Psoas muscle (tissue), 8 donors: ENCODE measurements around the gene SH3BP2. TPM values are rescaled to one million over a fixed set of nuclear protein-coding genes. Genes with fewer than 3 reads are reported as not detected.
A peak's percentile ranks its signal among the peaks of the same experiment; 100 is the strongest.

Experiments
- ATAC-seq, 4 donors: fragments of 200-7000 bp; cut with Tn5 transposase; one replicate each; pipeline ENCODE4 v1.9.1; 2020; ENCODE audit warnings: moderate library complexity in 3 of 4, mild to moderate bottlenecking in 2 of 4
- DNase-seq, 2 donors: peaks; one replicate each; pipeline ENCODE4 v3.0.0-alpha.2; 2020
- H3K27ac ChIP-seq: fragments of 200-600 bp; one replicate; pipeline ENCODE4 v1.8.0; 2022
- H3K27me3 ChIP-seq, 3 donors: fragments of 200-600 bp in 1 of 3; one replicate each; pipeline versions ENCODE4 v1.6.1 to v1.8.0; 2013 to 2022; ENCODE audit warnings: low read length in 2 of 3, mild to moderate bottlenecking in 2 of 3, moderate library complexity in 1 of 3; ENCODE audit not compliant: insufficient read depth in 3 of 3
- H3K36me3 ChIP-seq, 2 donors: fragments of 200-600 bp in 1 of 2; one replicate each; pipeline versions ENCODE4 v1.6.1 to v1.8.0; 2013 to 2022; ENCODE audit warnings: low read depth in 1 of 2, mild to moderate bottlenecking in 1 of 2, moderate library complexity in 1 of 2; ENCODE audit not compliant: insufficient read depth in 1 of 2
- H3K4me1 ChIP-seq: fragments of 200-600 bp; one replicate; pipeline ENCODE4 v1.8.0; 2022
- H3K4me3 ChIP-seq: fragments of 200-600 bp; one replicate; pipeline ENCODE4 v1.8.0; 2022; ENCODE audit warnings: mild to moderate bottlenecking
- H3K9me3 ChIP-seq: fragments of 200-600 bp; one replicate; pipeline ENCODE4 v1.8.0; 2022
- WGBS, 3 donors: extraction: QIAGEN DNeasy Blood & Tissue Kit; methylation state at CpG; one replicate each; pipeline versions ENCODE4 v1.1.6 to v1.1.7; 2013; 5-methylcytosine and 5-hydroxymethylcytosine counted together
- intact Hi-C, 2 donors: fragments of 100-400 bp; cut with DNase I; formaldehyde crosslinking; loops; one replicate each; pipeline versions ENCODE4 v1.11.0 to v1.14.2; 2022
- polyA plus RNA-seq, 3 donors: library from polyadenylated mRNA; stranded (reverse); fragments of 200-250 nt; gene quantifications; one replicate each; pipeline ENCODE4 v1.2.3, GENCODE V29; 2013
- total RNA-seq, 4 donors: library from RNA; stranded (reverse); fragmentation: NEBNext Ultra II Directional in 2 of 4; extraction: Animal tissue kit (Norgen Biotek cat#: 25700) in 2 of 4; gene quantifications; one replicate each; pipeline versions ENCODE4 v1.2.1 to v1.2.4, GENCODE V29; 2021 to 2023
- TF ChIP-seq, protein P1 (sequence below): fragments of 200-600 bp; IDR thresholded peaks from one replicate; pipeline ENCODE4 v1.8.0; 2022; ENCODE audit warnings: antibody characterized with exemption
- donor health status: healthy with polysubstance abuse.
- donor health status: DM: no; HTN: no; CAD: no; lungs with moderate emphysema.
- donor health status: Bipolar disorder and iron deficiency.
- donor health status: healthy.
- donor health status: DM: yes; HTN: yes; CAD: no.
- donor health status: DM: no; HTN: no; CAD: no.
- donor health status: DM: no; HTN: no; CAD: no.
- donor health status: DM: yes; HTN: yes; CAD: no.

Gene SH3BP2
- total and polyA plus RNA-seq, 7 donors, result 7.1 to 18.1 (median 13.1) TPM

DNA sequence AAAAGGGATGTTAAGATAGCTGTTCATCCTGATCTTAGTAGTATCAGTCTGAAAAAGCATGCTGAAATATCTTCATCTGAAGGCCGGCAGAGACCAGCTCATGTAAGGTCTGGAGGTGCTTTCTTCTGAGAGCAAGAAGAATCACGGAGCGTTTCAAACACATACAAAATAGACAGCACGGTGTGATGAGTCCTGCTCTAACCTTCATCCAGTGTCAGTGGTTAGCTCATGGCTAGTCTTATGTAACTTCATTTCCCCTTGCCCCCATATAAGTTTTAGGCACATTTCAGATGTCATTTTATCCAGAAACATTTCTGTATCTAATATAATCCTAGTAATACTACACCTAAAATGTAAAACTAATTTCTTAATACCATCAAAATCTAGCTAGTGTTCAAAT, 78.6 kb downstream of the SH3BP2 start:
- 53 to 71% (median 63%) methylated on average over 4 of the region's 4 CpGs for WGBS, 3 donors
- peak in 3 of 4 donors; percentile 42 to 49 (median 47) for ATAC-seq
- Histone ChIP-seq H3K27me3 (no peaks in the 10 kb centered on the region), H3K36me3 (peaks cover 0 to 9% of the 10 kb centered on the region in 2 donors), H3K4me3 (no peak overlapping the region), H3K27ac (peak overlapping the region; percentile 53), H3K9me3 (no peaks in the 10 kb centered on the region), H3K4me1 (peaks cover 83% of the 10 kb centered on the region)
- TF ChIP-seq, protein P1, sequence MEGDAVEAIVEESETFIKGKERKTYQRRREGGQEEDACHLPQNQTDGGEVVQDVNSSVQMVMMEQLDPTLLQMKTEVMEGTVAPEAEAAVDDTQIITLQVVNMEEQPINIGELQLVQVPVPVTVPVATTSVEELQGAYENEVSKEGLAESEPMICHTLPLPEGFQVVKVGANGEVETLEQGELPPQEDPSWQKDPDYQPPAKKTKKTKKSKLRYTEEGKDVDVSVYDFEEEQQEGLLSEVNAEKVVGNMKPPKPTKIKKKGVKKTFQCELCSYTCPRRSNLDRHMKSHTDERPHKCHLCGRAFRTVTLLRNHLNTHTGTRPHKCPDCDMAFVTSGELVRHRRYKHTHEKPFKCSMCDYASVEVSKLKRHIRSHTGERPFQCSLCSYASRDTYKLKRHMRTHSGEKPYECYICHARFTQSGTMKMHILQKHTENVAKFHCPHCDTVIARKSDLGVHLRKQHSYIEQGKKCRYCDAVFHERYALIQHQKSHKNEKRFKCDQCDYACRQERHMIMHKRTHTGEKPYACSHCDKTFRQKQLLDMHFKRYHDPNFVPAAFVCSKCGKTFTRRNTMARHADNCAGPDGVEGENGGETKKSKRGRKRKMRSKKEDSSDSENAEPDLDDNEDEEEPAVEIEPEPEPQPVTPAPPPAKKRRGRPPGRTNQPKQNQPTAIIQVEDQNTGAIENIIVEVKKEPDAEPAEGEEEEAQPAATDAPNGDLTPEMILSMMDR, result no peak
- intact Hi-C loops, result no loop called here
- no peak for DNase-seq

DNA sequence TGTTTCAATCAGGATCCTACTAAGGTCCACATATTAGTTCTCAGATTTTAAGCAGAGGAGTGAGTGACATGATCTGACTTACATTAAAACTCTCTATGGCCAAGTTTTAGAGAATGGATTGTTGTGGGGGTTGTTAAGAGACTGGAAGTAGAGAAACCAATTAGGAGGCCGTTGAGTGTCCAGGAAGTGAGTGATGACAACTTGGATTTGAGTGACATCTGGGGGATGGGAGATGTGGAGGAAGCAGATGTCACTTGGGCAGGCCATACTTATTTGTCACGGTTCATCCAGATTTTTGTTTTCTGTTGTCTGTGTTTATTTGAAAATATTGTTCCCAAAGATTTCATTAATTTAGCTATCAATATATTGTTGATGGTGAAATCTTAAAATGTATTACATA, 79.0 kb downstream of the SH3BP2 start:
- peak overlapping the region; percentile 53 for H3K27ac ChIP-seq
- H3K4me3 ChIP-seq, result no peak overlapping the region
- DNase-seq, result no peak
- no peaks in the 10 kb centered on the region for H3K27me3 ChIP-seq
- H3K9me3 ChIP-seq, result no peaks in the 10 kb centered on the region
- H3K4me1 ChIP-seq, result peaks cover 79% of the 10 kb centered on the region
- WGBS, 3 donors, result 0 to 2% (median 0%) methylated on average over 2 of the region's 2 CpGs
- ATAC-seq, result peak; percentile 67 to 79 (median 74)
- TF ChIP-seq, protein P1, result no peak
- intact Hi-C loops, result no loop called here
- H3K36me3 ChIP-seq, result peaks cover 0 to 13% of the 10 kb centered on the region in 2 donors

DNA sequence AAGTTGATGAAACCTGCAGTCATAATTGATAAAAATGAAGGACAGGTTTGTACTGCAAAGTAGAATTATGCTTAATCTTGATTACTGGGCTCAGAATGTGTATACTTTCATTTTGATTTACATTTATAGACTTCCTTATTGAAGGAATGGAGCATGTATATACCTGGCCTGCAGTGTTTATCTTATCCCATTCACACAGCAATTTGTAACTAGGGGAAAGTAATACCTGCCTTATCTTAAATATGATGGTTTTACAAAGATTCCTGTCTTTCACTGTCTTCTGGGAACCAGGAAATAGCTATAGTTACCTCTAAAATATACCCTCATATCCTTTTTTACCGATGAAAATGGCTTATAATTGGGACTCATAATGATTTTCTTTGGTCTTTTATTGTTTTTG, 80.4 kb downstream of the SH3BP2 start:
- H3K27me3 ChIP-seq, result no peaks in the 10 kb centered on the region
- TF ChIP-seq, protein P1, result no peak
- WGBS, 3 donors, result 66 to 89% (median 71%) methylated on average over 1 of the region's 1 CpG
- ATAC-seq, result no peak
- H3K27ac ChIP-seq, result peak overlapping the region; percentile 5
- H3K4me3 ChIP-seq, result no peak overlapping the region
- H3K36me3 ChIP-seq, result peaks cover 0 to 19% of the 10 kb centered on the region in 2 donors
- intact Hi-C loops, result no loop called here
- DNase-seq, result no peak
- peaks cover 69% of the 10 kb centered on the region for H3K4me1 ChIP-seq
- no peaks in the 10 kb centered on the region for H3K9me3 ChIP-seq

DNA sequence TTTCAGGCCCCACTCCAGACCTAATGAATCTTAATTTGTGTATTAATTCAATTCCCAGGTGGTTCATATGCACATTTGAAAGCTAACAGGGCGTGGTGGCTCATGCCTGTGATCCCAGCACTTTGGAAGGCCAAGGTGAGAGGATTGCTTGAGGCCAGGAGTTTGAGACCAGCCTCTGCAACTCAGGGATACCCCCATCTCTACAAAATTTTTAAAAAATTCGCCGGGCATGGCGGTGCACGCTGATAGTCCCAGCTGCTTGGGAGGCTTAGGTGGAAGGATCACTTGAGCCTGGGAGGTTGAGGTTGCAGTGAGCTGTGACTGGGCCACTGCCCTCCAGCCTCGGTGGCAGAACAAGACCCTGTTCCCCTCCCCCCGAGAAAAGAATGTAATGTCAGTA, 82.0 kb downstream of the SH3BP2 start:
- Histone ChIP-seq H3K4me3 (no peak overlapping the region), H3K27ac (no peak overlapping the region), H3K4me1 (peaks cover 56% of the 10 kb centered on the region), H3K9me3 (no peaks in the 10 kb centered on the region), H3K27me3 (no peaks in the 10 kb centered on the region), H3K36me3 (peaks cover 0 to 32% of the 10 kb centered on the region in 2 donors)
- 87 to 89% (median 89%) methylated on average over 7 of the region's 7 CpGs for WGBS, 3 donors
- DNase-seq (no peak), ATAC-seq (no peak)
- intact Hi-C loops, result no loop called here
- TF ChIP-seq, protein P1, result no peak

DNA sequence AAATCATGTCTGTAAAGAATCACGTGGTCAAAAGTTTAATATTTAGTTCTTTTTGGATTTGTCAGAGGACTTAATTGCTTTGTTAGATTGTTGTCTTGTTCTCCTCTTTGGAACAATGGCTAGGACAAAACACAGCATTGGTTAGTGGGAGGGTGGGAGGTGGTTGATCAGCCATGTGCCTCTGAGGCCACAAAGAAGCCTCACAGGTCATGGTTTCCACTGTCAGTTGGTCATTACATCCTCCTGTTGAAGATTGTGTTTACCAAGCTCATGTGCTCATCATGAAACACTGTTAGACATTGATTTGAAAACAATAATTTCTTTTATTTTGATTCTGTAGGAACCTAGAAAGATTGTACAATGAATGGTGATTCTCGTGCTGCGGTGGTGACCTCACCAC, 82.7 kb downstream of the SH3BP2 start:
- H3K4me3 ChIP-seq, result no peak overlapping the region
- no peaks in the 10 kb centered on the region for H3K9me3 ChIP-seq
- no peak for DNase-seq
- intact Hi-C loops, result no loop called here
- TF ChIP-seq, protein P1, result no peak
- H3K4me1 ChIP-seq, result peaks cover 49% of the 10 kb centered on the region
- H3K27ac ChIP-seq, result no peak overlapping the region
- 80 to 87% (median 82%) methylated on average over 3 of the region's 3 CpGs for WGBS, 3 donors
- ATAC-seq, result no peak
- no peaks in the 10 kb centered on the region for H3K27me3 ChIP-seq
- peaks cover 0 to 36% of the 10 kb centered on the region in 2 donors for H3K36me3 ChIP-seq
